Upper lobe of right lung (tissue), 1 donor: ENCODE data around the gene RPS6KA2. TPM values are rescaled to one million over a fixed set of nuclear protein-coding genes. Genes with fewer than 3 reads are reported as not detected.

Experiments used
- ATAC-seq: fragments of 200-7000 bp; cut with Tn5 transposase; one replicate; pipeline ENCODE4 v1.9.1; 2020; ENCODE audit warnings: mild to moderate bottlenecking, moderate library complexity
- DNase-seq: peaks from one replicate; pipeline ENCODE4 v3.0.0-alpha.2; 2020
- H3K27ac ChIP-seq: fragments of 200-600 bp; one replicate; pipeline ENCODE4 v1.8.0; 2022
- H3K27me3 ChIP-seq: fragments of 200-600 bp; one replicate; pipeline ENCODE4 v1.8.0; 2022; ENCODE audit warnings: mild to moderate bottlenecking
- H3K36me3 ChIP-seq: fragments of 200-600 bp; one replicate; pipeline ENCODE4 v1.8.0; 2022
- H3K4me1 ChIP-seq: fragments of 200-600 bp; one replicate; pipeline ENCODE4 v1.8.0; 2022
- H3K4me3 ChIP-seq: fragments of 200-600 bp; one replicate; pipeline ENCODE4 v1.8.0; 2022; ENCODE audit warnings: mild to moderate bottlenecking
- H3K9me3 ChIP-seq: fragments of 200-600 bp; one replicate; pipeline ENCODE4 v1.8.0; 2022
- CTCF ChIP-seq: fragments of 200-600 bp; IDR thresholded peaks from one replicate; pipeline ENCODE4 v1.8.0; 2022; ENCODE audit warnings: antibody characterized with exemption
- intact Hi-C: fragments of 100-400 bp; cut with DNase I; formaldehyde crosslinking; loops from one replicate; pipeline ENCODE4 v1.11.0; 2022
- total RNA-seq: library from RNA; stranded (reverse); fragmentation: NEBNext Ultra II Directional; extraction: Animal tissue kit (Norgen Biotek cat#: 25700); gene quantifications from one replicate; pipeline ENCODE4 v1.2.1, GENCODE V29; 2021
- donor health status: DM: no; HTN: yes; CAD: no; lungs with severe emphysema.

The RPS6KA2 gene
- total RNA-seq, 1 donor from 2014 or later: 136 TPM

GRCh38 chr6:166588691-166589336, 38.2 kb downstream of the RPS6KA2 start:
- Histone ChIP-seq H3K4me1 (peaks cover 21% of the 10 kb centered on the region), H3K27ac (no peak overlapping the region), H3K9me3 (no peaks in the 10 kb centered on the region), H3K4me3 (no peak overlapping the region), H3K36me3 (no peaks in the 10 kb centered on the region), H3K27me3 (no peaks in the 10 kb centered on the region)
- intact Hi-C loops: no loop called here
- TF ChIP-seq CTCF: no peak
- no peak for DNase-seq
- ATAC-seq: peak; percentile 58

- Histone ChIP-seq H3K27me3 (no peaks in the 10 kb centered on the region), H3K27ac (no peak overlapping the region), H3K36me3 (no peaks in the 10 kb centered on the region), H3K4me1 (peaks cover 22% of the 10 kb centered on the region), H3K9me3 (no peaks in the 10 kb centered on the region), H3K4me3 (no peak overlapping the region)
- ATAC-seq (peak; percentile 38), DNase-seq (no peak)
- TF ChIP-seq CTCF: no peak
- intact Hi-C loops: no loop called here
Measured at GRCh38 chr6:166587631-166588413, 39.2 kb downstream of the RPS6KA2 start.

GRCh38 chr6:166586424-166587156, 40.5 kb downstream of the RPS6KA2 start, which contains the start of gene RAMACL:
Gene RAMACL, minus strand, starts transcription at chr6:166586678. Its CDS starts 201 bp downstream, at chr6:166586477.
- no peaks in the 10 kb centered on the region for H3K9me3 ChIP-seq
- no peak for DNase-seq
- peak; percentile 63 for ATAC-seq
- no peak within 1 kb of the TSS for H3K27ac ChIP-seq
- peaks cover 22% of the 10 kb centered on the region for H3K4me1 ChIP-seq
- no peaks in the 10 kb centered on the region for H3K27me3 ChIP-seq
- intact Hi-C loops: no loop called here
- H3K4me3 ChIP-seq: no peak within 1 kb of the TSS
- no peak for TF ChIP-seq CTCF
- no peaks in the 10 kb centered on the region for H3K36me3 ChIP-seq

- TF ChIP-seq CTCF: no peak
- DNase-seq: no peak
- no peak overlapping the region for H3K27ac ChIP-seq
- H3K36me3 ChIP-seq: no peaks in the 10 kb centered on the region
- intact Hi-C loops: no loop called here
- no peak for ATAC-seq
- peaks cover 22% of the 10 kb centered on the region for H3K4me1 ChIP-seq
- H3K4me3 ChIP-seq: no peak overlapping the region
- no peaks in the 10 kb centered on the region for H3K27me3 ChIP-seq
- H3K9me3 ChIP-seq: no peaks in the 10 kb centered on the region
Measured at GRCh38 chr6:166584853-166585429, 42.1 kb downstream of the RPS6KA2 start.

- H3K27me3 ChIP-seq: no peaks in the 10 kb centered on the region
- no peak overlapping the region for H3K27ac ChIP-seq
- no peaks in the 10 kb centered on the region for H3K9me3 ChIP-seq
- H3K4me1 ChIP-seq: peaks cover 14% of the 10 kb centered on the region
- no peak for TF ChIP-seq CTCF
- DNase-seq: no peak
- no peak overlapping the region for H3K4me3 ChIP-seq
- H3K36me3 ChIP-seq: no peaks in the 10 kb centered on the region
- intact Hi-C loops: no loop called here
- peak; percentile 59 for ATAC-seq
Measured at GRCh38 chr6:166584155-166584554, 42.9 kb downstream of the RPS6KA2 start.
